Activated CD8-positive, alpha-beta memory T cell treated with anti-CD3 and anti-CD28 coated beads, Interleukin-2, amount 50 U/mL, for 4 hours (primary cell): ENCODE measurements around the gene PDE3B.
"Not testable (repeated sequence)": the region's sequence is repeated elsewhere in the genome, so short reads cannot be mapped to it uniquely, and the experiment has no call there.

Source experiments
- DNase-seq: peaks from one replicate; pipeline ENCODE4 v3.0.0-alpha.2; 2020

The PDE3B gene

DNA sequence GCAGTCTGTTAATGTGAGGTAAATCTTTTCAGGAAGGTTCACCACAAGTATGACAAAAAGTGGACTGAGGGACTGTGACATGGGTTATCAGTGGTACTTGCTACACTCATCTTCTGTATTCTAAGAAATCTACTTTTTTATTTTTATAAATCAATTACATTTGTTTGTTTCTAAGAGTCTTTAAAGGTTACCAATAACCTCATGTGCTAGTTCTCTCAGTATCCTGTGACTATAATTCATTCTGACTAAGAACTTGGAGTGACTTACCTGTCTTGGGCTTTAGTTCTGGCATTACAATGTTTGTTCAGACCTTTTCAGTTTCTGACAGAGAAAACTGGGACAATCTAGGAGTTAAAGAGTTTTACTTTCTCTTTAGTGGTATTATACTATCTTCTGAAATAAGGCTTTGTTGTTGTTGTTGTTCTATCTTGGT, 108.4 kb downstream of the PDE3B start:
- no peak for DNase-seq

DNA sequence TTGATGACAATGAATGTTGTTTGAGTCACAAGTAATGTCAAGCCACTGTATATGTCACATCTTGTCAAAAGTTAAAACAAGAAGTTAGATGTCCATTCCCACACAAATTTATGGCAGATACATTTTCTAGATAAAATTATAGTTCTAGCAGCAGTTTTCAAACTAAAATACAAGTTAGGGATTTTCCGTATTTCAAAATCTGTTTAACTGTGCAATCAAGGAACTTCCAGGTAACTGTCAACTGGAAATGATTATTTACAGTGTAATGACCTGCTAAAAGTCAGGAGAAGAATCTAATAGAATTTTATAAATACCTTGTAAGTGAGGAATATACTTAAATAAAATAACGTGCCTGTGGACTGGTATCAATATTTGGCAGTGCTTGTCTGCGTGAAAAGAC, 111.5 kb downstream of the PDE3B start:
- DNase-seq = no peak

DNA sequence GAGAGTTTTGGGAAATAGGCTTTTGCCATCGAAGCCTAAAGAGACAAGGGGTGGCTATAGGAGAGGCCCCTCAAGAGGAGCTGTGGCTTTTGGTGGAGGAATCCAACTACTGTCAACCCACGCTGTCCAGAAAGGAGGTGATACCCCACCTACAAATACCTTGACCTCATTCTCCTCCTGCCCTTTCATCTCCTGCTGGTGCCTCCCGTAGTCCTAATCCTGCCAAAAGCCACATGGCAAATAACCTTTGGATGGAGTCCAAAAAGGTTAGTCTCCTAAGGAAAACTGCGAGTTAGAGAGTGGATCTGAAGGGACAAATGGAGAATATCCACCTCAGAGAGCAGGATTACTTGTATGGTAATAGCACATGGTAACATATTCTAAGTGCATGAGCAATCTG, 112.7 kb downstream of the PDE3B start:
- no peak for DNase-seq

DNA sequence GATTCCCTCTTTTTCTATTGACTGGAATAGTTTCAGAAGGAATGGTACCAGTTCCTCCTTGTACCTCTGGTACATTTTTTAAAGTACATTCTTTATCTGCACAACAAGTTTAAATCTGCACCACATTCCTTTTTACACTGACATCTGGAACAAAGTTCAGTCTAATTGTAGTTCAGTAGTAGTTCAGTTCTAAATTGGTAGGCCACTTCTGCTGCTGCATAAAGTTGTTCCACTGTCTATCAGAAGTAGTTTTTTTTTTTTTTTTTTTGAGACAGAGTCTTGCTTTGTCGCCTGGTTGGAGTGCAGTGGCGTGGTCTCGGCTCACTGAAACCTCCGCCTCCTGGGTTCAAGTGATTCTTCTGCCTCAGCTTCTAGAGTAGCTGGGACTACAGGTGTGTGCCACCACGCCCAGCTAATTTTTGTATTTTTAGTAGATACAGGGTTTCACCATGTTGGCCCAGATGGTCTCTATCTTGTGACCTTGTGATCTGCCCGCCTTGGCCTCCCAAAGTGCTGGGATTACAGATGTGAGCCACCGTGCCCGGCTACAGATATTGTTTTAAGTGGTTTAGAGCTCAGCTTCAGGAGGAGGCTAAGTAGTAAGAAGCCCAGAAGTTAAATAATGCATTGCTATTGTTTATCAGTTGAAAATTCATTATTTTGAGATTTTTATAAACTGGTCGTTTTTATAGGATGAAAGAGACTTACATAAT, 115.9 kb downstream of the PDE3B start:
- not testable (repeated sequence) for DNase-seq

DNA sequence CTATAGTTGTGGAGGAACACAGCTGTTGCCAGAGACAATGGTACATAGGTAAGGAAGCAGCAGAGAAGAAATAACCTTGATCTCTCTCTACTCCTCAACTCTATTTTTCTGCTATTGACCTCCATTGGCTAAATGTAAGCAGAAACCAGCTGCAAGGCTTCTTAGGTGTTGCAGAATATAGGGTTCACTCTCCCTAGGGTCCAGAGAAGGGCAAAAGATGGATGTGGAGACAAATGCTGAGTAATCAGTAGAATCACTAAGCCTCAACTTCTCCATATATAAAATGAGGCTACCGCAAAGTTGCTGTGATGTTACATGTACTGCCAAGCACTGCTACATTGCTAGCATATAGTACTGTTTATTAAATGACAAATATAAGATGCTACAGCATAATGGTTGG, 120.6 kb downstream of the PDE3B start:
- no peak for DNase-seq

DNA sequence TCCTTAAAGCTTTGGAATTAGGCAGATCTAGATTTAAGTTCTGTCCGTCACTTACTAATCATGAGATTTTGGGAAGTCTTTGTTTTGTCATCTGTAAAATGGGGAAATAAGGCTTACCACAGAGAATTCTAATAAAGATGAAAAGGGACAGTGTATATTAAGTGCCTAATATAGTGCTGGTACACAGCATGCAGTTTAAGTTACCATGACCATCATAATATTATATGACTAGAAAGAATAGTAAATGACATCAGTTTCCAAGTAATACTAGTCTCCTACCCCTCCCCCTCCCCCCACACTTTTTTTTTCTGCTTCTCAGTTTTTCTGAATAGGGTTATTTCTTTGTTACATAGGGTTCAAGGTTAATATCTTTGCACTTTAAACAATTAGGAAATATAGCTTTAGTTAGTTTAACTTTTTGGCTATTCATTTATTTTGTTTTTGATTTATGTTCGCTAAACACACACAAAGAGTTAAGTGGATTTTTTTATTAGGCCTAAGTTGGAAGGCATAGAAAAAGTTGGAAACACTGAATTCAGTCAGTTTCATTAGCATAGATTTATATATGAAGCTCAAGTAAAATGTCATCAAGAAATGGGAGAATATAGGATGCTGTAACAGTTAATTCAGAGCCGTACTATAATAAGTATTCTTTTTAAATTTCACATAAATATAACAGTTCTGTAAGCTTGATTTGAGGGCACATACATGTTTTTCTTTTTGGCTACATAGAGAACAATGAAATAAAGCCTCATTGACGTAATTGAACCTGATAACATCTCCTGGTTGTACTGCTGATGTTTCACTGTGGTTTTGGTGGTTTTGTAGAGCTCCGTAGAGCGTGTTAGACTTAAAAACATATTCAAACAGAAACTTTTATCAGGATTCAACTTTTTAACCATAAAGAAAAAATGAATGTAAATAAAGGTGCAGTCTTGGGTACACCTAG, 121.2 kb downstream of the PDE3B start:
- DNase-seq = no peak

DNA sequence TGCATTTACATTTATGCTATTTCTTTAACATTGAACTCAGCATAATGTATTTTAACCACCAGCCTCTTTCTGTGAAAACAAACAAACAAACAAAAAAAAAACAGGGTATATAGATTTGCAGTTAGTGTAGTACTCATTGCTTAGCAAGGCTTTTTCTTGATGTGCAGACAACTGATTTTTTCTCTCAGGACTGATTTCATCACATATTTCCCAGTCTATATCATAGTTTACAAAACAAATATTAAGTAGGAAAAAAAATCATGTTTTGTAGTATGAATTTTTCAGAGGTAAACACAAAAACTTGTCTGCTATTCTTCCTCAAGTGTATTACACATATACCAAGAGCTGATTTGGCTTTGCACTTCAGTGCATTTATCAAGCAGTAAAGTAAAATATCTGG, 123.0 kb downstream of the PDE3B start:
- no peak for DNase-seq

DNA sequence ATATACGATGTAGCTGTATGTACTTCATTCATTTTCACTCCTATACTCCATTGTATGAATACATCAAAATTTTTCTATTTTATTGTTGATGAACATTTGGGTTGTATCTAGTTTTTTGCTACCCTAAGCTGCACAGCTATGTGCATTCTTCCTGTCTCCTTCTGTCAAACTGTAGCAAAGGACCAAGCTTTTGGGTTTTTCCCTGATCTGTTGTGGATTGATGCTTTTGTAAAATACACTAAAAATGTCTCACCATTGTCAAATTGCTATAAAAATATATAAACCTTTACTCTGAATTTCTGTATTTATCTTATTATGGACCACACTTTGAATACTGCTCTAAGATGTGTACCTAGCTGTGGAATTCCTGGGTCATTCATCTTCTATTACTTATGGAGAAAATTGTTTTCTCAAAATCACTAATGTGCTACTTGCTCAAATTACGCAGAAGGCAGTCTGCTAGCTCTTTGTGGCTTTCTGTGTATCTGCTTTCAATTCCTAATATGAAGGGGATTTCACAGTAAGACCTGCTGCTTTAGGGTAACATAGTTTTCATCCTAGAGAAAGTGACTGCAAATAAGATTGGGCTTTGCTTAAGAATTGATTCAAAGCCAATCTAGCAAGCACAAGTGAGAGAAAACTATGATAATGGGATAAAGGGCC, 125.1 kb downstream of the PDE3B start:
- no peak for DNase-seq

DNA sequence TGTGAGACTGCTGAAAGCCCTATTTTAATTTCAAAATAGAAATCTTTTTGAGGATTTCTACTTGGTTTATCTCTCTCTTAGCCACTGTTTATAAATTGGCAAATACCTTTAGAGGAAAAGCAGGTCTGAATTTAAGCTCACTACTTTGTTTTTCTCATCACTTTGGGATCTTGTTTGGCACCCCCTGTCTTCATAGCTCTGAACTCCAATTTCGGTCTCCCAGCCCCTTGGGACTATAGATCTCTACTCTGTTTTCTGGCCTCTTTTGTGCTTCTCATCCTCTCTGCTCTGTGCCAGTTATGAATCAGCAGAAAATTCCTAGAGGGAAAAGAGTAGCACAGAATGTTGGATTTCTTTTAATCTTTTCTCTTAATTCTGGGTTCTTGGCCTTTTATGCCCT, 130.2 kb downstream of the PDE3B start:
- no peak for DNase-seq

DNA sequence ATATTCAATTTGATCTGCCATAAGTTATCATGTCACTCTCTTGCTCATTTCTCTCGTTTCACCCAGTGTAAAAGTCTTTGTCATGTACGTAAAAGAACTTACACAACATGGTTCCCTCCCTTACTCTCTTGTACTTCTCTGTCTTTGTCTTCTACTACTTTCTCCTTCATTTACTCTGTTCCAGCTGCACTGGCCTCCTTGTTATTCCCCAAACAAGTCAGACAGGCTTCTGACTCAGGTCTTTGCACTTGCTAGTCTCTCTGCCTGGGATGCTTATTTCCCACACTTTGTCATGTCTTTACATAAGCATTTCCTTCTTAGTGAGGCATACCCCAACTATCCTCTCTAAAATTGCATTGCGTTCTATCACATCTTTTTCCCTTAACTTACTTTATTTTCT, 131.1 kb downstream of the PDE3B start:
- DNase-seq = no peak

DNA sequence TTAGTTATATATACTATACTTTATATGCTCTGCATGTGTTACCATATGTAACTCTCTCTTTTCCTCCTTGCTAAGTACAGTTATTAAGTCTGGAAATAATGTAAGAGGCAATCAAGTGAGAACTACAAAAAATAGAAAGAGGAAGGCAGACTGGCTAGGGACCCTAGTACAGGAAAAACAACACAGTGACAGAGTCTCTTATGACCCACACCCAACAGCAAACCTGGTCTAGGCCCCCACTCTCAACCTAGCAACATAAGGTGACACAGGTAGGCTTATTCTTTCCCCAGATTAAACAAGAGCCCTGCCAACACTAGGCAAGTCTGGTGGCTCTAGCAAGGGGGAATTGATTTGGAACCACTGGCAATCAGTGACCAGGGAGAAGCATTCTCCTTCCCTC, 132.3 kb downstream of the PDE3B start:
- no peak for DNase-seq

DNA sequence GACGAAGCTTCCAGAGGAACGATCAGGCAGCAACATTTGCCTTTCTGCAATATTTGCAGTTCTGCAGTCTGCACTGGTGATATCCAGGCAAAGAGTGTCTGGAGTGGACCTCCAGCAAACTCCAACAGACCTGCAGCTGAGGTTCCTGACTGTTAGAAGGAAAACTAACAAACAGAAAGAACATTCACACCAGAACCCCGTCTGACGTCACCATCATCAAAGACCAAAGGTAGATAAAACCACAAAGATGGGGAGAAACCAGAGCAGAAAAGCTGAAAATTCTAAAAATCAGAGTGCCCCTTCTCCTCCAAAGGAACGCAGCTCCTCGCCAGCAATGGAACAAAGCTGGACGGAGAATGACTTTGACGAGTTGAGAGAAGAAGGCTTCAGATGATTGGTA, 134.9 kb downstream of the PDE3B start:
- DNase-seq = not testable (repeated sequence)

DNA sequence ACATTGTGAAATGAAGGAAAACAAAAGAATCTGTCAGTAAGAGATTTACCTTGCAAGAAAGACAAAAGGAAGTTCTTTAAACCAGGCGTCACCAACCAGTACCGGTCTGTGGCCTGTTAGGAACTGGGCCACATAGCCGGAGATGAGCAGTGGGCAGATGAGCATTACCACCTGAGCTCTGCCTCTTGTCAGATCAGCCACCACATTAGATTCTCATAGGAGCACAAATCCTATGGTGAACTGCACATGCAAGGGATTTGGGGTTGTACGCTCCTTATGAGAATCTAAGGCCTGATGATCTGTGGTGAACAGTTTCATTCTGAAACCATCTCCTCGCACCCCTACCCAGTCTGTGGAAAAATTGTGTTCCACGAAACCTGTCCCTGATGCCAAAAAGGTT, 140.2 kb downstream of the PDE3B start:
- DNase-seq = no peak

DNA sequence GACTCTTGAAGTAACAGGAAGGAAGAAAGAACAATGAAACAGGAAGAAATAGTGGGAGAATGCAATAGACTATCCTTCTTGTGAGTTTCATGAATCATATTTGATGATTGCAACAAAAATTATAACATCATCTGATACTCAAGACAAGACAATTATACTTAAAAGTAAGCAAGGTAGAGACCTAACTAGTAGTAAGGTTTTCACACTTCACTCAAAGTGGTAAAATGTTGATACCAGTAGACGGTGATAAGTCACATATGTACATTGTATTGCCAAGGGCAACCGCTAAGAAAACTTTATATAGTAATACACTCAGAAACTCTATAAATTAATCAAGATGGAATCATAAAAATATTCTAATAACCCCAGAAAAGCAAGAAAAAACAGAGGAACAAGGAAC, 140.6 kb downstream of the PDE3B start:
- no peak for DNase-seq

DNA sequence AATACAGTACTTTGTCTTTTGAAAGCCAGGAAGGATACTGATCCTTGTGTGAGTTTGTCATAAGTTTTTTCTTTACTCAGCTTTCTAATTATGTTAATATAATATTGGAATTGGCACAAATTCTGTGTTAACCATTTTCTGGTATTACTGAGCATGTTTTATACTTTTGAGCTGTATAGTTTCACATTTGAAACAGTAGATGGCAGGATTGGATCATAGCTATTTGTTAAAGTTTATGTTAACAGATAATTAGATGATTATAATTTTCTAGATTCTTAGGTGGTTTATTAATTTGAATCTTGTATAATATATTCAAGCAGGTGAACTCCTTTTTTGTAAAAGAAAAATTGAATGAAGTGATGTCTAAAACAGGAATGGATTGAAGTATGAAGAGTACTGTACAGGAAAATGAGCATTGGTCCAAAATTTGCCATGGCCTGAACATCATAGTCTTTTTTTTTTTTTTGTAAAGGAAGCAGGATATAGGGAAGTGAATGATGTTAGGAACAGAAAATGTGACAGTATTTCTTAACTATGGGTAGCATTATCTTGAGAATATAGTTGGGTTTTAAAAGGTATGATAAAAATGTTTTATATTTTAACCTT, 146.4 kb downstream of the PDE3B start:
- no peak for DNase-seq

DNA sequence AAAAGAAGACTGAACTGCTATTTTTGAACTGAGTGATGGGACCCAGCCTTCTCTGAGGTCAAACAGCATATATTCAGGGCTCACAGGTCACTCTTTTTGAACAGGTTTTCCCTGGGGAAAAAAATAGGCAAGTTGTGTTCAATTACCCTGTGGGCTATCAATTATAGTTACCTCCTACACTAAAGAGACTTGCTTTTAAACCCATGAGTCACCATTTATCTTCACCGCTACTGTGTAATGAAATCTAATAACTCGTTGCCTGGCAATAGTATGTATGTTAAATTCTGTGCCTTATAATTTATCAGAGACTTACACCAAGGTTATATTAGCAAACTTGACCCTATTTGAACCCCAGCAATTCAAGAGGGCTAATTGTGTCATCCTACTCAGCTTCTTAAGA, 149.9 kb downstream of the PDE3B start:
- no peak for DNase-seq

DNA sequence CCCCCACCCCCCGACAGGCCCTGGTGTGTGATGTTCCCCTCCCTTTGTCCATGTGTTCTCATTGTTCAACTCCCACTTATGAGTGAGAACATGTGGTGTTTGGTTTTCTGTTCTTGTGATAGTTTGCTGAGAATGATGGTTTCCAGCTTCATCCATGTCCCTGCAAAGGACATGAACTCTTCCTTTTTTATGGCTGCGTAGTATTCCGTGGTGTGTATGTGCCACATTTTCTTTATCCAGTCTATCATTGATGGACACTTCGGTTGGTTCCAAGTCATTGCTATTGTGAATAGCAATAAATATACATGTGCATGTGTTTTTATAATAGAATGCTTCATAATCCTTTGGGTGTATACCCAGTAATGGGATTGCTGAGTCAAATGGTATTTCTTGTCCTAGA, 152.4 kb downstream of the PDE3B start:
- DNase-seq = not testable (repeated sequence)

DNA sequence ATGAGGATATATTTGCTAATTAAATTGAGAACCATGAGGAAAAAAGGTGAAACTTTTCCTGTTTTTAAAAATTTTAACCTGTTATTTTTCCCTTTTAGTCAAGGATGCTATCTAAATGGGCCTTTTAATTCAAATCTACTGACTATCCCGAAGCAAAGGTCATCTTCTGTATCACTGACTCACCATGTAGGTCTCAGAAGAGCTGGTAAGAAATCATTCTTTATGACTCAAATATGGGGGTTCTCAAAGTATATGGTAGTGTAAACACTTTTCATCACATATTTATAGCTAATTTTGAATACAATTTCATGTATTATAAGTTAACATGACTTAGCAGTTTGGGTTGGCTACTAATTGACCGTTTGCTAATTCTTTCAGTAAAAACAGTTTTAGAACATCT, 160.2 kb downstream of the PDE3B start:
- no peak for DNase-seq

DNA sequence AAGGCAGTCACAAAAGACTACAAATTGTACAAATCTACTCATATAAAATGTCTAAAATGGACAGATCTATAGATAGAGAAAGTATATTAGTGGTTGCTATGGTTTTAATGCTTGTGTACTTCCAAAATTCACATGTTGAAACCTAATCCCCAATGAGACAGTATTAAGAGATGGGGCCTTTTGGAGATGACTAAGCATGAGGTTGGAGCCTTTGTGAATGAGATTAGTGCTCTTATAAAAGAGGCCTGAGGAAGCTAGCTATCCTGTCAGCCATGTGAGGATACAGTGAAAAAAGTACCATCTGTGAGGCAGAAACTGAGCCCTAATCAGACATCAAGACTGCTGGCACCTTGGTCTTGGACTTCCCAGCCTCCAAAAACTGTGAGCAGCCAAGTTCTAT, 165.9 kb downstream of the PDE3B start:
- no peak for DNase-seq

DNA sequence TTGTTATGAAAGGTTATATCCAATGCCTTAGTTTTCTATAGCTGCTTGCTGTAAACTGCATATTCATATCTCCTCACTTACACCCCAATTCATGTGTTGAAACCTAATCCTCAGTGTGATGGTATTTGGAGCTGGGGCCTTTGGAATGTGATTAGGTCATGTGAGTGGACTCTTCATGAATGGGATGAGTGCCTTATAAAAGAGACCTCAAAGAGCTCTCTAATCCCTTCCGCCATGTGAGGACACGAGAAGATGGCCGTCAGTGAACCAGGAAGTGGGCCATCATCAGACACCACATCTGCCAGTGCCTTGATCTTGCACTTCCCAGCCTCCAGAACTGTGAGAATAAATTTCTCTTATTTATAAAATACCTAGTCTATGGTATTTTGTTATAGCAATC, 169.2 kb downstream of the PDE3B start:
- DNase-seq = no peak

DNA sequence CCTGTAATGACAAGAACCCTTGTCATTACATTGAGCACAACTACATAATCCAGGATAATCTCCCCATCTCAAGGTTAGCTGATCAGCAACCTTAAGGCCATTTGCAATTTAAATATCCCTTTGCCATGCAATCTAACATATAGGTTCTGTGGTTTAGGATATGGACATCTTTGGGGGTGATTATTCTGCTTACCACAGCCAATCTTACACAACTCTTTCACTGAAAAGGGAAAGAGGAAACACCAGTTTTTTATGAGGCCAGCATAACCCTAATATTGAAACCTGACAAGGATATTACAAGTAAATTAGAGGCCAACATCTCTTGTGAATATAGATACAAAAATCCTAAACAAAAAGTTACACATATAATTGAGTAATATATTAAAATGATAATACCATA, 169.9 kb downstream of the PDE3B start:
- DNase-seq = no peak

DNA sequence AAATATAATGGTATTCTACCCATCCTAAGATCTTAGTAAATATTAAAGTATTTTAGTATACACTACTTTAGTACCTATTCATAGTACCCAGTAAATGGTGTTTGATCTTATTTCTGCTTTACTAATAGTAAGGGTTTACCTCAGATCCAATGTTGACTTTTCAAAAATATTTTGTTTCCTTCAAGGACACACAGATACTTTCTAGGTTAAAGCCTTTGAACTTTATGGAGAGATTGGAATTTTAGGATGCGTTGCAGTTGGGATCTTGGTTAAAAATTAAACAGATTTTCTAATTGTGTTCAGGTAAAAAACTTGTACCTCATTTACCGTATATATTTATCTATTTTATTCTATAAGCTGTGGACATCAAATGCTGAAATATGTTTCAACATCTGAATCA, 175.2 kb downstream of the PDE3B start:
- DNase-seq = no peak

DNA sequence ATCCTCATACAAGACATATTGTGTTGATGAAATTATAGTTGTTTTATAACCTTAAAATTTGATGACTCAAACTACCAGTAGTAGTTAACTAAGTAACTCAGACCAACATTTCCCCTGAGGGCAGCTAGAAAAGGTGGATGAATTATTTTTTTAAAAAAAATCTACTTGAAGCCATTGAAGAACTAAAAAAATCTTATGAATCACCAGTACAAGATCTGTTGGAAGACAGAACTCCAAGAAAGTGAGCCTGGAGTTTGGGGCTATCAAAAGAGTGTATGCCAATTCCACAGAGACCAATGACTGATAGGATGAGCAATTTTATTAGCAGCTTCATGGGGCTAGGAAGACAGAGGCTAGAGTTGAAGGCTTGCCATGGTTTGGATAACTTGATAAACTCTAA, 176.0 kb downstream of the PDE3B start:
- no peak for DNase-seq
